AG09319 (cell line): ENCODE results near the gene IRF6.

Source experiments
- DNase-seq: peaks from one replicate; pipeline ENCODE4 v3.0.0-alpha.2; 2010; ENCODE audit warnings: low read depth; ENCODE audit errors: extremely low read depth
- CTCF ChIP-seq: IDR thresholded peaks from 2 replicates; pipeline ENCODE4 v1.5.1; 2011; ENCODE audit warnings: low read depth, mild to moderate bottlenecking, inconsistent platforms, low read length, moderate library complexity

IRF6 gene

GRCh38 chr1:209741889-209742288 is 64.1 kb downstream of the IRF6 start:
- no peak for DNase-seq
- no peak for TF ChIP-seq CTCF

GRCh38 chr1:209741193-209741592 is 64.7 kb downstream of the IRF6 start:
- TF ChIP-seq CTCF, result no peak
- no peak for DNase-seq

DNA sequence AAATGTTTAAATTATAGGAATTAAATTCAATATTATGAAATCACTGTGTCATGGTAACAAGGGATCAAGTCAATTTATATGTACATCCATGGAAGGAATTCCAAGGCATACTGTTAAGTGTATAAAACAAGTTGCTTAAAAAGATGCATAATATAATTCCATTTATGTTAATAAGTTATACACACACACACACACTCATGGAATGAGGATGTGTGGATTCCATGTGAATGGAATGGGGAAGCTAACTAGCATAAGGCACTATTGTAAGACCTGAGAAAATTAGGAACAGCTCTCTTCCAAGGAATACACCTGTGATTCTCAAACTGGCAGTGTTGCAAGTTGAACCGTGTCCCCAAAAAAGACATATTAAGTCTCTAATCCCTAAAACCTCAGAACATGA is 67.7 kb downstream of the IRF6 start:
- no peak for DNase-seq
- no peak for TF ChIP-seq CTCF

GRCh38 chr1:209737118-209737505 is 68.8 kb downstream of the IRF6 start:
- no peak for DNase-seq
- no peak for TF ChIP-seq CTCF

DNA sequence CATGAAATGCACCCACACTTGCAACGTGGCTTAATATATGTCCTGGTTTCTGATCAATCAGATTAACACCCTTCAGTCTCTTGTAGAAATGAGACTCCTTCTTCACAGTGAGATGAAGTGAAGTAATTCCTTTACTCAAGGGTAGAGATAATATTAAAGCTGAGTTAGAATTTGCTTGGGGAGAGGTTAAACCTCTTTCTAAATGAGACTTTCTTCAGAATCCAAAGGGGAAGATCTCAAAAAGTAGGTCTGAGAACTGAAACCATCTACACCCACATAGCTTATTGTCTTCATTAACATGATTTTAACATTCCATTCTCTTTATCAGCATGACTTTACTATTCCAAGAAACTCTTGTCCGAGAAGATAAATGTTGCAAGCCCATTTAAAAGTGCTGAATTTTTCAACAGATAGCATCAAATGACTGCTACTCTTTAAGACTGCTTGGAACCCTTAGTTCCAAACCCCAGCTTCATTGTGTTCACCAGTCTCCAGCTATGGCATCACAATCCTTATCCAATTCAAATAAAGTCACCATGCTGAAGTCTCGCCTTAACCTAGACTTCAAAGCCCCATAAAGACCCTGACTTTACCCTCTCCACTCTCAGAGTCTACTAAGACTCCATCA is 69.3 kb downstream of the IRF6 start:
- no peak for TF ChIP-seq CTCF
- DNase-seq, result no peak
